B cell (primary cell): ENCODE measurements around the gene PPP1R26. TPM values are rescaled to one million over a fixed set of nuclear protein-coding genes. Genes with fewer than 3 reads are reported as not detected.

Experiments
- ATAC-seq: fragments of 200-7000 bp; cut with Tn5 transposase; one replicate; pipeline ENCODE4 v1.10.0; 2021; ENCODE audit warnings: low read depth, mild to moderate bottlenecking, moderate number of reproducible peaks, moderate library complexity
- CTCF ChIA-PET: fragments of 350-600 bp; sonication (Branson Sonifier 250); formaldehyde crosslinking; loops from one replicate; lab custom pipeline; 2021; ENCODE audit warnings: antibody characterized with exemption, inconsistent platforms; lab: Charles Lee
- POLR2A ChIA-PET: fragments of 350-600 bp; sonication (Branson Sonifier 250); formaldehyde crosslinking; loops from one replicate; lab custom pipeline; 2021; ENCODE audit warnings: antibody characterized with exemption; lab: Charles Lee
- DNase-seq: peaks from one replicate; pipeline ENCODE4 v3.0.0; 2013
- H2AFZ ChIP-seq: 2 replicates; pipeline ENCODE4 v1.6.1; 2012; ENCODE audit warnings: mild to moderate bottlenecking, low read depth, low read length; ENCODE audit not compliant: insufficient read depth, poor library complexity, severe bottlenecking
- H3K27ac ChIP-seq, 2 donors: 1 replicate in 1 of 2; 2 replicates in 1 of 2; pipeline ENCODE4 v1.5.1; 2012 to 2013; ENCODE audit warnings: low read length in 2 of 2, mild to moderate bottlenecking in 2 of 2, moderate library complexity in 1 of 2
- H3K27me3 ChIP-seq, 4 experiments: fragments of 200-600 bp in 1 of 4; sonication (generic) in 1 of 4; replicated peaks in 1 of 4; 1 replicate in 2 of 4; 2 replicates in 2 of 4; pipeline versions ENCODE4 v1.6.1 to v1.7.0; 2013 to 2016; ENCODE audit warnings: low read length in 3 of 4, mild to moderate bottlenecking in 2 of 4, mixed read lengths in 1 of 4, moderate library complexity in 1 of 4; ENCODE audit not compliant: insufficient read depth in 4 of 4, control insufficient read depth in 3 of 4; ENCODE audit errors: control extremely low read depth in 1 of 4
- H3K36me3 ChIP-seq, 2 experiments: replicated peaks in 1 of 2; 1 replicate in 1 of 2; 2 replicates in 1 of 2; pipeline versions ENCODE4 v1.6.1 to v1.7.1; 2013; ENCODE audit warnings: low read length in 1 of 2; ENCODE audit not compliant: insufficient read depth in 2 of 2, control insufficient read depth in 1 of 2; ENCODE audit errors: control extremely low read depth in 1 of 2, extremely low read depth in 1 of 2
- H3K4me1 ChIP-seq, 2 donors: fragments of 200-600 bp in 1 of 2; sonication (generic) in 1 of 2; 1 replicate in 1 of 2; 2 replicates in 1 of 2; pipeline versions ENCODE4 v1.5.1 to v1.6.1; 2013 to 2017; ENCODE audit warnings: low read length in 2 of 2; ENCODE audit not compliant: control insufficient read depth in 2 of 2, insufficient read depth in 2 of 2
- H3K4me2 ChIP-seq: replicated peaks from 2 replicates; pipeline ENCODE3; 2012; ENCODE audit warnings: mild to moderate bottlenecking, low read depth, low read length; ENCODE audit not compliant: poor library complexity, severe bottlenecking
- H3K4me3 ChIP-seq, 5 experiments: fragments of 200-600 bp in 1 of 5; sonication (generic) in 1 of 5; 1 replicate in 3 of 5; 2 replicates in 2 of 5; pipeline versions ENCODE4 v1.5.1 to v1.7.0; 2011 to 2016; ENCODE audit warnings: low read length in 4 of 5, mild to moderate bottlenecking in 4 of 5, low read depth in 2 of 5, control low read depth in 1 of 5, moderate library complexity in 1 of 5; ENCODE audit not compliant: insufficient read depth in 1 of 5; ENCODE audit errors: control extremely low read depth in 1 of 5, extremely low read depth in 1 of 5
- H3K79me2 ChIP-seq: fragments of 200-600 bp; sonication (generic); one replicate; pipeline ENCODE4 v1.6.0; 2016; ENCODE audit warnings: low read length; ENCODE audit not compliant: control insufficient read depth, insufficient read depth
- H3K9ac ChIP-seq: fragments of 200-600 bp; sonication (generic); 2 replicates; pipeline ENCODE4 v1.6.1; 2017; ENCODE audit warnings: mild to moderate bottlenecking, low read length, moderate library complexity
- H3K9me3 ChIP-seq, 3 donors: one replicate each; pipeline versions ENCODE4 v1.6.1 to v1.7.1; 2013; ENCODE audit warnings: low read length in 2 of 3; ENCODE audit not compliant: control insufficient read depth in 2 of 3, insufficient read depth in 1 of 3; ENCODE audit errors: control extremely low read depth in 1 of 3
- H4K20me1 ChIP-seq: 2 replicates; pipeline ENCODE4 v1.6.0; 2012; ENCODE audit warnings: mild to moderate bottlenecking, low read length; ENCODE audit not compliant: insufficient read depth, control insufficient read depth, poor library complexity, severe bottlenecking
- H3K27ac Mint-ChIP-seq: one replicate; pipeline ENCODE4 v1.8.0; 2021; ENCODE audit warnings: mixed read lengths
- H3K27me3 Mint-ChIP-seq: one replicate; pipeline ENCODE4 v1.8.0; 2021; ENCODE audit warnings: mixed read lengths
- H3K4me1 Mint-ChIP-seq: one replicate; pipeline ENCODE4 v1.8.0; 2021; ENCODE audit warnings: mixed read lengths
- H3K4me3 Mint-ChIP-seq: one replicate; pipeline ENCODE4 v1.8.0; 2021; ENCODE audit warnings: mixed read lengths
- H3K9me3 Mint-ChIP-seq: one replicate; pipeline ENCODE4 v1.8.0; 2022; ENCODE audit warnings: mixed read lengths; ENCODE audit not compliant: insufficient read depth
- CTCF ChIP-seq: fragments of 200-600 bp; IDR thresholded peaks from one replicate; pipeline ENCODE4 v1.8.0; 2022; ENCODE audit warnings: antibody characterized with exemption, mild to moderate bottlenecking
- EZH2 ChIP-seq: IDR thresholded peaks from 2 replicates; pipeline ENCODE4 v1.6.1; 2012; ENCODE audit warnings: borderline replicate concordance, low read depth, mild to moderate bottlenecking, moderate library complexity, low read length; ENCODE audit not compliant: insufficient read depth, poor library complexity, severe bottlenecking
- WGBS: methylation state at CpG from one replicate; pipeline ENCODE4 v1.1.5; 2013; ENCODE audit warnings: missing lambda C conversion rate; ENCODE audit not compliant: insufficient coverage; 5-methylcytosine and 5-hydroxymethylcytosine counted together
- intact Hi-C: fragments of 100-400 bp; cut with micrococcal nuclease; formaldehyde crosslinking; loops from one replicate; pipeline ENCODE4 v1.10.0; 2022
- polyA plus RNA-seq: library from polyadenylated mRNA; depleted of rRNA; stranded (reverse); fragments of >200 nt; gene quantifications from 2 replicates; pipeline ENCODE4 v1.2.3, GENCODE V29; 2012
- total RNA-seq, 2 donors: library from RNA; stranded (reverse); fragments of 120-200 nt in 1 of 2; gene quantifications; 1 replicate in 1 of 2; 2 replicates in 1 of 2; pipeline versions ENCODE4 v1.2.3 to v1.2.4, GENCODE V29; 2013 to 2022

PPP1R26 gene
- total and polyA plus RNA-seq, 2 donors (not counting 1 experiment from before 2014, with no cell fraction given) = 1.9 to 7.8 TPM

- H3K4me3 Mint-ChIP-seq = no peak overlapping the region
- H3K27me3 ChIP-seq = no peaks in the 10 kb centered on the region
- H3K9me3 Mint-ChIP-seq = peaks cover 9% of the 10 kb centered on the region
Observed at GRCh38 chr9:135507104-135508035, 27.8 kb downstream of the PPP1R26 start.

More at GRCh38 chr9:135507104-135508035, 27.8 kb downstream of the PPP1R26 start:
- Histone ChIP-seq H3K4me1 (peaks cover 0 to under 1% of the 10 kb centered on the region in 2 donors), H3K9me3 (peaks cover 0 to 13% (median 8%) of the 10 kb centered on the region in 3 donors), H3K36me3 (peaks cover 0 to 24% of the 10 kb centered on the region in 2 experiments), H3K4me3 (no peak overlapping the region), H3K79me2 (peaks cover 10% of the 10 kb centered on the region), H4K20me1 (peaks cover 26% of the 10 kb centered on the region), H3K9ac (no peak overlapping the region), H3K4me2 (no peak overlapping the region), H2AFZ (no peak overlapping the region), H3K27ac (no peak overlapping the region)
- no peak overlapping the region for H3K27ac Mint-ChIP-seq
- POLR2A ChIA-PET = no interaction called here
- DNase-seq (no peak), ATAC-seq (no peak)
- H3K4me1 Mint-ChIP-seq = peaks cover 12% of the 10 kb centered on the region
- CTCF ChIA-PET = no interaction called here
- TF ChIP-seq EZH2 = no peak
- TF ChIP-seq CTCF = no peak
- intact Hi-C loops = no loop called here
- no peaks in the 10 kb centered on the region for H3K27me3 Mint-ChIP-seq
- 93% methylated on average over 16 of the region's 23 CpGs for WGBS
